Neural progenitor cell (in vitro differentiated cells): ENCODE measurements around the gene WDR20. TPM values are rescaled to one million over a fixed set of nuclear protein-coding genes. Genes with fewer than 3 reads are reported as not detected.

ENCODE experiments used
- DNase-seq: peaks from one replicate; pipeline ENCODE4 v3.0.0-alpha.2; 2016; ENCODE audit warnings: low spot score
- H2AFZ ChIP-seq: fragments of 200-600 bp; sonication (generic); replicated peaks from 2 replicates; pipeline ENCODE4 v1.6.1; 2016; ENCODE audit warnings: antibody characterized with exemption
- H3F3A ChIP-seq: fragments of 200-600 bp; sonication (generic); 2 replicates; pipeline ENCODE4 v1.6.1; 2016; ENCODE audit warnings: antibody characterized with exemption, low read depth
- H3K27ac ChIP-seq: fragments of 200-600 bp; sonication (generic); 2 replicates; pipeline ENCODE4 v1.5.1; 2016; ENCODE audit warnings: mild to moderate bottlenecking
- H3K27me3 ChIP-seq: fragments of 200-600 bp; sonication (generic); 2 replicates; pipeline ENCODE4 v1.6.1; 2016; ENCODE audit warnings: mild to moderate bottlenecking, moderate library complexity
- H3K36me3 ChIP-seq: fragments of 200-600 bp; sonication (generic); 2 replicates; pipeline ENCODE4 v1.5.1; 2016
- H3K4me1 ChIP-seq: fragments of 200-600 bp; sonication (generic); 2 replicates; pipeline ENCODE4 v1.6.1; 2016; ENCODE audit warnings: mixed run types
- H3K4me2 ChIP-seq: fragments of 200-600 bp; sonication (generic); 2 replicates; pipeline ENCODE4 v1.6.1; 2016
- H3K4me3 ChIP-seq: fragments of 200-600 bp; sonication (generic); 2 replicates; pipeline ENCODE4 v1.5.1; 2016
- H3K79me2 ChIP-seq: fragments of 200-600 bp; sonication (generic); 2 replicates; pipeline ENCODE4 v1.6.1; 2016; ENCODE audit warnings: low read depth
- H3K9ac ChIP-seq: fragments of 200-600 bp; sonication (generic); 2 replicates; pipeline ENCODE4 v1.6.1; 2016
- H3K9me3 ChIP-seq: fragments of 200-600 bp; sonication (generic); 2 replicates; pipeline ENCODE4 v1.5.1; 2016; ENCODE audit warnings: low read depth
- H4K20me1 ChIP-seq: fragments of 200-600 bp; sonication (generic); 2 replicates; pipeline ENCODE4 v1.6.1; 2016; ENCODE audit warnings: low read depth
- H3K27ac Mint-ChIP-seq: 3 replicates; pipeline ENCODE4 v1.8.0; 2021; ENCODE audit warnings: mixed read lengths
- H3K27me3 Mint-ChIP-seq: 2 replicates; pipeline ENCODE4 v1.8.0; 2022; ENCODE audit warnings: low read depth, mild to moderate bottlenecking, inconsistent platforms, moderate library complexity, mixed read lengths; ENCODE audit not compliant: insufficient read depth
- H3K36me3 Mint-ChIP-seq: 3 replicates; pipeline ENCODE4 v1.8.0; 2021; ENCODE audit warnings: mixed read lengths
- H3K4me1 Mint-ChIP-seq: 3 replicates; pipeline ENCODE4 v1.8.0; 2021; ENCODE audit warnings: mixed read lengths
- H3K4me3 Mint-ChIP-seq: 3 replicates; pipeline ENCODE4 v1.8.0; 2021; ENCODE audit warnings: mild to moderate bottlenecking, moderate library complexity, mixed read lengths
- H3K9me3 Mint-ChIP-seq: 3 replicates; pipeline ENCODE4 v1.8.0; 2020; ENCODE audit warnings: mixed read lengths
- EZH2 ChIP-seq: fragments of 200-600 bp; sonication (generic); IDR thresholded peaks from 2 replicates; pipeline ENCODE4 v1.6.1; 2017; ENCODE audit warnings: antibody characterized with exemption, mild to moderate bottlenecking, moderate library complexity
- EZH2phosphoT487 ChIP-seq: fragments of 200-600 bp; sonication (generic); IDR thresholded peaks from 2 replicates; pipeline ENCODE4 v1.6.1; 2017; ENCODE audit warnings: antibody characterized with exemption
- total RNA-seq: library from RNA; depleted of rRNA; stranded (reverse); fragments of >200 nt; gene quantifications from 2 replicates; pipeline ENCODE4 v1.2.3, GENCODE V29; 2015; ENCODE audit warnings: low replicate concordance
- TF ChIP-seq, protein P1 (sequence below): fragments of 200-600 bp; sonication (generic); IDR thresholded peaks from 2 replicates; pipeline ENCODE4 v1.5.1; 2017; ENCODE audit warnings: antibody characterized with exemption, mild to moderate bottlenecking

The WDR20 gene
- total RNA-seq, 1 donor from 2014 or later: 22.4 TPM

DNA sequence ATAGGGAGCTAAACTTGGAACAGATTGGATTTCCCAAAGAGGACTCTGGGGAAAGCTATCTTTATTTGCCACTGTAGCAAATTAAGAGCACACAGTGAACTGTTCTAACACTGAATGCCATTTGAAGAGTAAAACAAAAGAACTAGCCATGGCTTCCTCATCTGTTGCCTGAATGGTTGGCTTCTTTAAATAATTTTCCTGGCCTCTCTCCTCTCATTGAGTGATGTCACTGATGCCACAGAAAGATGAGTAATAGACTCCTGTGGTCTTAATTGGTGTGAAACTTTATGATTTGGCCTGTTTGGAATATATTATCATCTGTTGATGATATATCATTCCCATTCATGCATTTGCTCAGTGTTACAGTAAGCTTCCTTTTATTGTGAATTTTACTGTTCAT is 42.5 kb downstream of the WDR20 start:
- no peak overlapping the region for H3K27ac Mint-ChIP-seq
- H3K4me3 ChIP-seq: no peak overlapping the region
- peaks cover 21% of the 10 kb centered on the region for H3F3A ChIP-seq
- no peak for DNase-seq
- no peak overlapping the region for H3K4me2 ChIP-seq
- peaks cover 64% of the 10 kb centered on the region for H4K20me1 ChIP-seq
- no peaks in the 10 kb centered on the region for H3K27me3 Mint-ChIP-seq
- no peak overlapping the region for H3K4me3 Mint-ChIP-seq
- peaks cover 33% of the 10 kb centered on the region for H3K4me1 Mint-ChIP-seq
- H2AFZ ChIP-seq: no peak overlapping the region
- TF ChIP-seq, protein P1, sequence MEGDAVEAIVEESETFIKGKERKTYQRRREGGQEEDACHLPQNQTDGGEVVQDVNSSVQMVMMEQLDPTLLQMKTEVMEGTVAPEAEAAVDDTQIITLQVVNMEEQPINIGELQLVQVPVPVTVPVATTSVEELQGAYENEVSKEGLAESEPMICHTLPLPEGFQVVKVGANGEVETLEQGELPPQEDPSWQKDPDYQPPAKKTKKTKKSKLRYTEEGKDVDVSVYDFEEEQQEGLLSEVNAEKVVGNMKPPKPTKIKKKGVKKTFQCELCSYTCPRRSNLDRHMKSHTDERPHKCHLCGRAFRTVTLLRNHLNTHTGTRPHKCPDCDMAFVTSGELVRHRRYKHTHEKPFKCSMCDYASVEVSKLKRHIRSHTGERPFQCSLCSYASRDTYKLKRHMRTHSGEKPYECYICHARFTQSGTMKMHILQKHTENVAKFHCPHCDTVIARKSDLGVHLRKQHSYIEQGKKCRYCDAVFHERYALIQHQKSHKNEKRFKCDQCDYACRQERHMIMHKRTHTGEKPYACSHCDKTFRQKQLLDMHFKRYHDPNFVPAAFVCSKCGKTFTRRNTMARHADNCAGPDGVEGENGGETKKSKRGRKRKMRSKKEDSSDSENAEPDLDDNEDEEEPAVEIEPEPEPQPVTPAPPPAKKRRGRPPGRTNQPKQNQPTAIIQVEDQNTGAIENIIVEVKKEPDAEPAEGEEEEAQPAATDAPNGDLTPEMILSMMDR: no peak
- no peak for TF ChIP-seq EZH2
- TF ChIP-seq EZH2phosphoT487: no peak
- no peaks in the 10 kb centered on the region for H3K36me3 ChIP-seq
- no peak overlapping the region for H3K9ac ChIP-seq
- no peak overlapping the region for H3K27ac ChIP-seq
- H3K79me2 ChIP-seq: peaks cover 86% of the 10 kb centered on the region
- H3K9me3 ChIP-seq: no peaks in the 10 kb centered on the region
- H3K27me3 ChIP-seq: no peaks in the 10 kb centered on the region
- H3K36me3 Mint-ChIP-seq: peaks cover 2% of the 10 kb centered on the region
- H3K4me1 ChIP-seq: peaks cover 39% of the 10 kb centered on the region
- H3K9me3 Mint-ChIP-seq: no peaks in the 10 kb centered on the region

DNA sequence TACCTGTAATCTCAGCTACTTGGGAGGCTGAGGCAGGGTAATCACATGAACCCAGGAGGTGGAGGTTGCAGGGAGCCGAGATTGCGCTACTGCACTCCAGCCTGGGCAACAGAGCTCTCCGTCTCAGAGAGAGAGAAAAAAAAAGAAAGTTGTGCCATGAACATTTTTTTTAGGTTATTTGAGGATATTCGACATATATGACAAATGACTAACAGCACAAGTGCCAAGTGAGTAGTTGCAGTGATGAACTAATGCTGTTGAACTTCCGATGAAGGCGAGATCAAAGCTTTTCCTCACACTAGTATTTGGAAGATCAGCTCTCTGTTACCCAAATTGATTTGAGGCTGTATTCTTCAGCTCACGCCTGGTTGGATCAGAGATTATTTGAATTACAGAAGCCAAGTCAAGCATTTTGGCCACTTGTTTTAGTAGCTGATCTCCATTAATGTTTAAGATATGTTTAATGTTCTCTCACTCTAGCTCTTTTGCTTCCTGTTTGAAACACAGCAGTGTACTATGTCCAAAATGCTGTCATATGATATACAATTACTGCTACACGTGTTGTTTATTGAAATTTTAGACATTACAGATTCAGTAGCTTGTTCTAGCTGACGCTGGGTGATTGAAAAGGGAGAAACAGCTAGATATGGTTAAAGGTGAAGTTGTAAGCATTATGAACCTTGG is 43.4 kb downstream of the WDR20 start:
- H3K27ac Mint-ChIP-seq: no peak overlapping the region
- H3K4me3 ChIP-seq: no peak overlapping the region
- no peak overlapping the region for H3K4me2 ChIP-seq
- no peak for DNase-seq
- no peaks in the 10 kb centered on the region for H3K36me3 ChIP-seq
- H3K36me3 Mint-ChIP-seq: peaks cover 2% of the 10 kb centered on the region
- peaks cover 39% of the 10 kb centered on the region for H3K4me1 ChIP-seq
- no peaks in the 10 kb centered on the region for H3K27me3 ChIP-seq
- H3K4me1 Mint-ChIP-seq: peaks cover 41% of the 10 kb centered on the region
- no peak for TF ChIP-seq EZH2phosphoT487
- TF ChIP-seq, protein P1: no peak
- TF ChIP-seq EZH2: no peak
- H3K4me3 Mint-ChIP-seq: no peak overlapping the region
- peaks cover 86% of the 10 kb centered on the region for H3K79me2 ChIP-seq
- H3K9ac ChIP-seq: no peak overlapping the region
- peaks cover 65% of the 10 kb centered on the region for H4K20me1 ChIP-seq
- H2AFZ ChIP-seq: no peak overlapping the region
- H3K9me3 ChIP-seq: no peaks in the 10 kb centered on the region
- H3K27me3 Mint-ChIP-seq: no peaks in the 10 kb centered on the region
- peaks cover 21% of the 10 kb centered on the region for H3F3A ChIP-seq
- no peaks in the 10 kb centered on the region for H3K9me3 Mint-ChIP-seq
- no peak overlapping the region for H3K27ac ChIP-seq

DNA sequence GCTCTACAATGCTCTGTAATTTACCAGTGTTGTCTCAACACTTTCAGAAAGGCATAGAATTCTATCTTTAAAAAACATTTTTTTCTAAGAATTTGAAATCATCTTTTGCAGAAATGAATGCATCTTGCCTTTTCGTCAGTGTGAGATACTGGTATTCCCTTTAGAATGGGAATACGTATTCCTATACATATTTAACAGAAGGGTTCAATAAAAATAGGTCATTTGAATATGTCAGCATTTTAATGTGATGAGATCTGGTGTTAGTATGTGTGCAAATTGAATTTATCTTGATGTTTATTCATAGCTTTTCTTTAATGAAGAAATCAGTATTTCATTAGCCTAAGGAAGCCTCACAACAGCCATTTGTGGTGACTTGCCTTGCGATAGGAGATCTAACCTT is 44.2 kb downstream of the WDR20 start:
- H3K27me3 Mint-ChIP-seq: no peaks in the 10 kb centered on the region
- no peak overlapping the region for H3K27ac ChIP-seq
- no peak overlapping the region for H3K27ac Mint-ChIP-seq
- peaks cover 91% of the 10 kb centered on the region for H3K79me2 ChIP-seq
- H4K20me1 ChIP-seq: peaks cover 67% of the 10 kb centered on the region
- H3K9me3 ChIP-seq: no peaks in the 10 kb centered on the region
- no peaks in the 10 kb centered on the region for H3K27me3 ChIP-seq
- no peaks in the 10 kb centered on the region for H3K9me3 Mint-ChIP-seq
- H3K9ac ChIP-seq: no peak overlapping the region
- TF ChIP-seq, protein P1: no peak
- TF ChIP-seq EZH2: no peak
- DNase-seq: no peak
- peaks cover 21% of the 10 kb centered on the region for H3F3A ChIP-seq
- H3K4me1 ChIP-seq: peaks cover 39% of the 10 kb centered on the region
- no peak overlapping the region for H3K4me3 Mint-ChIP-seq
- no peaks in the 10 kb centered on the region for H3K36me3 Mint-ChIP-seq
- H3K4me3 ChIP-seq: no peak overlapping the region
- H3K4me1 Mint-ChIP-seq: peaks cover 41% of the 10 kb centered on the region
- H3K36me3 ChIP-seq: no peaks in the 10 kb centered on the region
- H3K4me2 ChIP-seq: peak overlapping the region; percentile 57
- no peak overlapping the region for H2AFZ ChIP-seq
